Measurements from ENCODE around the gene NOP53.

DNA sequence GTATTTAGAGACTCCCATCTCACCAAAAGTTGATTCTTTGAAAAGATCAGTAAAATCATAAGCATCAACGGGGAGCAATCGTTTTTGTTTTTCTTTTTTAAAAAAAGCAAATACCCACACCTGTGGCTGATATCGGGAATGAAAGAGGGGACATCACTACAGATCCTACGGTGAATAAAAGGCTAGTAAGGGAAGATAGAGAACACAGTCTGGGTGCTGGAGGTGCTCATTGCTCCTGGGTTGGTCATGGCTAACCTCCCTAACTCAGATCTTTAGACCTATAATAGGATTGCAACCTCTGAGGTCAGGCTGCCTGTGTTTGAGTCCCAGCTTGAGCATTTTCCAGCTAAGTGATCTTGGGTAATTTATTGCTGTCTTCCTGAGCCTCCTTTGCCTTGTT lies 31.0 kb upstream of the NOP53 start:
- TF ChIP-seq, protein P1, sequence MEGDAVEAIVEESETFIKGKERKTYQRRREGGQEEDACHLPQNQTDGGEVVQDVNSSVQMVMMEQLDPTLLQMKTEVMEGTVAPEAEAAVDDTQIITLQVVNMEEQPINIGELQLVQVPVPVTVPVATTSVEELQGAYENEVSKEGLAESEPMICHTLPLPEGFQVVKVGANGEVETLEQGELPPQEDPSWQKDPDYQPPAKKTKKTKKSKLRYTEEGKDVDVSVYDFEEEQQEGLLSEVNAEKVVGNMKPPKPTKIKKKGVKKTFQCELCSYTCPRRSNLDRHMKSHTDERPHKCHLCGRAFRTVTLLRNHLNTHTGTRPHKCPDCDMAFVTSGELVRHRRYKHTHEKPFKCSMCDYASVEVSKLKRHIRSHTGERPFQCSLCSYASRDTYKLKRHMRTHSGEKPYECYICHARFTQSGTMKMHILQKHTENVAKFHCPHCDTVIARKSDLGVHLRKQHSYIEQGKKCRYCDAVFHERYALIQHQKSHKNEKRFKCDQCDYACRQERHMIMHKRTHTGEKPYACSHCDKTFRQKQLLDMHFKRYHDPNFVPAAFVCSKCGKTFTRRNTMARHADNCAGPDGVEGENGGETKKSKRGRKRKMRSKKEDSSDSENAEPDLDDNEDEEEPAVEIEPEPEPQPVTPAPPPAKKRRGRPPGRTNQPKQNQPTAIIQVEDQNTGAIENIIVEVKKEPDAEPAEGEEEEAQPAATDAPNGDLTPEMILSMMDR (IDR thresholded peaks at IDR 0.05), result no peak
- no peak for TF ChIP-seq POLR2A (IDR thresholded peaks at IDR 0.05)
